Bronchial smooth muscle cell (primary cell): ENCODE results near the gene THEMIS. TPM values are rescaled to one million over a fixed set of nuclear protein-coding genes. Genes with fewer than 3 reads are reported as not detected.

Source experiments
- total RNA-seq: library from RNA; depleted of rRNA; stranded (reverse); fragments of >200 nt; gene quantifications from 2 replicates; pipeline ENCODE4 v1.2.1, GENCODE V29; 2014

Gene THEMIS
- not detected in 2 replicates for total RNA-seq

GRCh38 chr6:127900935-127901334 is at the start of gene THEMIS:
TSS of gene THEMIS (minus strand) at chr6:127901058. CDS start at chr6:127900932, 126 bp downstream.

